GM18505 (cell line): ENCODE measurements around the gene SERPINA1.

ENCODE experiments used
- ATAC-seq: cut with Tn5 transposase; IDR thresholded peaks from one replicate; pipeline ENCODE4 v1.9.1; 2021; ENCODE audit not compliant: unreplicated experiment
- POLR2A ChIP-seq: IDR thresholded peaks from 4 replicates; pipeline ENCODE4 v1.6.1; 2011; ENCODE audit warnings: borderline replicate concordance; ENCODE audit not compliant: insufficient read depth, insufficient read length; ENCODE audit errors: extremely low read depth

SERPINA1 gene

DNA sequence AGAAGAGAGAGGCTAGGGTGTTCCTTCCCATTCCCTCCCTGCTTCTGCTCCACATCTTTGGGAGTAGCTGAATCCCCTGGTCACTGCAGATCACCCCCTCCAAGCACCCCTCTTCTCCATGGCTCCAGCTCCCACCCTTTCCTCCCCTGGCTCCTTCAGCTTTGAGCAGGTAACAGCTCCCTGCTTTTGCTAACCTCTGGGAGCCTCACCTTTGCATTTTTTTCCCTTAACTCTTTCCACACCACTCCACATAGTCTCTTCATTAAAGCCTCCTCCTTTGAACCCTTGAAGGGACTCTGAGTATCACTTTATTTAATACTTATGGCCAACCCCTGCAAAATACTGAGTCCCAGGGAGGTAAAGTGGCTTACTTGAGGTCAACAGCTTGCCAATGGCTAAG is 39.6 kb downstream of the SERPINA1 start:
- no peak for TF ChIP-seq POLR2A
- ATAC-seq: no peak

DNA sequence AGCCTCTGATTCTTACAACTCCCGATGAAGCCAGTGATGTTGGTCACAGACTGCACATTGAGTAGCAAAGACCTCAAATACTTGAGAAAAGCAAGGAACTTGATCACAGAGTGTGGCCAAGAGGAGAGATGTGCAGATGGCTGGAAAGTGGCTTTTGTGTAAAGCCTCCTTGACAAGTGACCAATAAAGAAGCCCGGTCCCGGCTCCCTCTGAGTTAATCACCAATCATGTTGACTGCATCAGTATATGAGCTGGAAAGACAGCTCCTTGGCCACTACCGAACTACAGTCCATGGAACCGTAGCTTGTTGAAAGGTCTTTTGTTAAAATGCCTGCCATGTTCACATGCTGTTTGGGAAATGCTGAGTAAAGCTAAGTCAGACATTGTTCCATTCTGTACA is 41.6 kb downstream of the SERPINA1 start:
- no peak for TF ChIP-seq POLR2A
- ATAC-seq: no peak

DNA sequence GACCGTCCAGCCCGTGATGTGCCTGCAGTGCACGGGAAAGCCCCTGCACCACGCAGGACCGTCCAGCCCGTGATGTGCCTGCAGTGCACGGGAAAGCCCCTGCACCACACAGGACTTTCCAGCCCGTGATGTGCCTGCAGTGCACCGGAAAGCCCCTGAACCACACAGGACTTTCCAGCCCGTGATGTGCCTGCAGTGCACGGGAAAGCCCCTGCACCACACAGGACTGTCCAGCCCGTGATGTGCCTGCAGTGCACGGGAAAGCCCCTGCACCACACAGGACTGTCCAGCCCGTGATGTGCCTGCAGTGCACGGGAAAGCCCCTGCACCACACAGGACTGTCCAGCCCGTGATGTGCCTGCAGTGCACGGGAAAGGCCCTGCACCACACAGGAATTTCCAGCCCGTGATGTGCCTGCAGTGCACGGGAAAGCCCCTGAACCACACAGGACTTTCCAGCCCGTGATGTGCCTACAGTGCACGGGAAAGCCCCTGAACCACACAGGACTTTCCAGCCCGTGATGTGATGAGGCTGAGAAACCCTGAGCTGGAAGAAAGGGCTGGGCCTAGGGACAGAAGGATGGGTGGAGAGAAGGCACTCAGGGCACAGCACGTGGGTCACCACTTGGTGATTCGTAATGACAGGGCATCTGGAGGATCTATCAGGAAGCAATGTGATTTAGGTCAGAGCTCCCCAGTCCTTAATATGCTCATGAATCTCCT is 42.2 kb downstream of the SERPINA1 start:
- peak; percentile 59 for ATAC-seq

DNA sequence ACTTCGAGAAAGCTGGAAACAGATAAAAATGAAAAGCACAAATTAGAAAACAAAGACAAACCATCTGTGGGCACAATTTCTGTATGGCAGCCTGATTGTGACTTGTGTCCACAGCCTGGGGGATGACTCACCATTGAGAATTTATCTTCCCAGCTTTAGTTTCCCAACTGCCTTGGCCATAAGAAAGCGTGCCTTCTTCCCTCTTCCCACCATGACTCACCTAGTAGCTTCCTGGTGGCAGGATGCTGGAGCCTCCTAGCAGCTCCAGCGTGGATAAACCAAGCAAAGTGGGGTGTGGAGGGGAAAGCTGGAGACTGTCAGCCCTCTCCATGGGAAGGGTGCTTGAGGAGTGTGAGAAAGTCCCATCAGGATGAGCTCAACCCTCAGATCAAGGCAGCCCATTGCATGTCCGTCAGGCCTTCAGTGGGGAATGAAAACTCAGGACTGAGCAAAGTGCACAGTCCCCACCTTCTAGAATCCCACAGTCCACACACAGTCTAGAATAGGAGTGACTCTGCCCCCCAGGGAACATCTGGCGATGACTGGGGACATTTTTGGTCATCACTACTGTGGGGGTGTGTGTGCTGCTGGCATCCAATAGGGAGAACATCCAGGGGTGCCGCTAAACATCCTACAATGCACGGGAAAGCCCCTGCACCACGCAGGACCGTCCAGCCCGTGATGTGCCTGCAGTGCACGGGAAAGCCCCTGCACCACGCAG is 42.9 kb downstream of the SERPINA1 start:
- no peak for TF ChIP-seq POLR2A
- no peak for ATAC-seq

DNA sequence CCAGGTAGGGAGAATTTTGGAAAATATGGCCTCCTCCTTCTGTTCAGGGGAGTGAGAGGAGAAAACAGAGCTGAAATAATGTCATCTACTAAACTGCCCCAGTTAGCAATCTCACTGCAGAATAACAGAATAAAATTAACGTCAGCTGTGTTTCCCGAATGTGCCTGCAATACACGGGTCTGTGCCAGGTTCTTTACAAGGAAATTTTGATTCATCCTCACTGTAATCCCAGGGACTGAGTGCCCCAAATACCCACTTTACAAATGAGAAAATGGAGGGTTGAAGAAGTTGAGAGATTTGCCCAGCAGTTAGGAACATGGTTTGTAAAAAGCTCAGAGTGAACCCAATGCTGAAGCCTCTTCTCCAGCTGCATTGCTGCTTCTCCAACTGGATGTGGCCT is 44.0 kb downstream of the SERPINA1 start:
- no peak for ATAC-seq
- no peak for TF ChIP-seq POLR2A

DNA sequence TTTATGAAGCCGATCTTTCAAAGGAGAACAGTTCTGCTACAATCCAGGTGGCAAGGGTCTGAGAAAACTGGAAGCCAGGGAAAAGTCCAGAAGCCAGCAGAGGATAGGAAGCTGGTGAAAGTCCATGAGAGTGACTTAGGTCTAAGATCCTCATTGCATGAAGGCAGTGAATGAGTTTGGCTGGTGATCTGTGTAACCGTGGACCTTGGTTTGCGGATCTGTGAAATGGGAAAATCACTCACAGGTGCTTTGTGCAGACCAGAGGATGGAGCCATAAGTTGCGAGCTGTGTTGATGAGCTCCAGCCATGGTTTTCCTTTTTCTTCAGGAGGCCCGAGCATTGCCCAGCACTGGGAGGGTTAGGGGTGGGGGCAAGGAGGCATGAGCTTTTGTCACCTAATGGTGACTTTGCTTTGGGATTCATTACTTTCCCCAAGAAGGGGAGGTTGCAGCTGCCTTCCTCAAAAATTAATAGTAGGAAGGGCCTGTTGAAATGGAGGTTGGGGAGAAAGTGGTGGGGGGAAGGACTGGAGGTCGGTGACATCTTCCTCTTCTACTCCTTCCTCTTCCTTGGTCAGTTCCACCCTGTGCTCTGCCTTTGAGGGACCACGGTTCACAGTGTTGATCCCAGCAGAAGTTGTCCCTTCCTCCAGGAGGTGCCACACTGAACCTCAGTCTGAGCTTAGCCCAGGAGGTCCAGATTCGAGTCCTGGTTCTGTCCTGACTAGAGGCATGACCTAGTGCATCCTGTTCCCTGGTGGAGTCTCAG is 45.0 kb downstream of the SERPINA1 start:
- no peak for TF ChIP-seq POLR2A
- ATAC-seq: no peak

DNA sequence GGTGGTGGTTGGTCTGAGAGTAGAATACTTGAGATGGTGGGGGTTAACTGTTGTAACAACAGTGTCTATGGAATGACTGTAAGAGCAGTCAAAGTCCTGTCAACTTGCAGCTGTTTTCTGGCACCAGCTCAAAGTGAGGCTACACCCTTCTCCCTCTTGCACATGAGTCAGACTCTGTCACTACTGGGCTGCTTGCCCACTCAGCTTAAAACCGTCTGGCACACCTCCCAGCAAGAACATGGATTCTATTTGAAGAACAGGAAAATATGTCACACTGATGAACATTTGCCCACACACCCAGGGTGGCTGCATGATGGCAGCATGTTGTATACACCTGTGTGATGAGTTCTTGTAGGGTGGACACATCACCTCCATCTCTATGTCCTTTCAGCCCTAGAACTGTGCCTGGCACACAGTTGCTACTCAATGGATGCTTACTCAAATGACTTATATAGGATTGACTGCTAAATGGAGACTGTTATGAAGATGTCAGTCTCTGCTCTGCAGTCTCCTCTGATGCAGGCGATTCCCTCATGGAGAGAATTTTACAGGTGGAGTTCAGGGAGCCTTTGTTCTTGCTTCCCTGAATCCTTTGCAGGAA is 46.0 kb downstream of the SERPINA1 start:
- TF ChIP-seq POLR2A: no peak
- no peak for ATAC-seq

DNA sequence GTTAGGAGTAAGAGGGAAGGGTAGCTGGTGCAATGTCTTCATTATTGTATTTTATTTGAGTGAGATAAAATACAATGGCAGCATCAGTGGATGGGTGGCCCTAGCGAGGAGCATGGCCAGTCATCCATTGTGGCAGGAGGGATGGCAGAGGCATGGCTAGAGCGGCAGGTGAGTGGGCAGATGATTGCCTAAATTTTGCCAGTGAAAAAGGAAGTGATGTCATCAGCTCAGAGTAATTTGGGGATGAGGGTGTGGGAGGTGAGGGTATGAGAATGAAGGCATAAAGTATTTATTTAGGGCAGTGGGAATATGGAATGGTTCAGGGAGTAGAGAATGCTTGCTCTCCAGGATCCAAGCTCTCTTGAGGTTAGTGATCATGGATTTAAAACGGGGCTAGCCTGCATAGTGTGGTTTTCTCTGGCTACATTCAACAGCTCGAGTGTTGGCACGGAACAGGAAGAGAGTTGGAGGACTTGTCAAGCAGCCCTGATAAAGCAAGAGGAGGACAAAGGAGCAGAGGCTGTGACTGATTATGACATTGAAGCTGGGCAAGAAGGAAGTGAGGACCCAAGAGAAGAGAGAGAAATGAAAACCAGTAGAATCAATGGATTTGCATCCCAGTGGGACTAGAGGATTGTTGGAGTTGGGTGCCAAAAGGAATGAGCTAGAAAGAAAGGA is 46.6 kb downstream of the SERPINA1 start:
- no peak for ATAC-seq
- TF ChIP-seq POLR2A: no peak

DNA sequence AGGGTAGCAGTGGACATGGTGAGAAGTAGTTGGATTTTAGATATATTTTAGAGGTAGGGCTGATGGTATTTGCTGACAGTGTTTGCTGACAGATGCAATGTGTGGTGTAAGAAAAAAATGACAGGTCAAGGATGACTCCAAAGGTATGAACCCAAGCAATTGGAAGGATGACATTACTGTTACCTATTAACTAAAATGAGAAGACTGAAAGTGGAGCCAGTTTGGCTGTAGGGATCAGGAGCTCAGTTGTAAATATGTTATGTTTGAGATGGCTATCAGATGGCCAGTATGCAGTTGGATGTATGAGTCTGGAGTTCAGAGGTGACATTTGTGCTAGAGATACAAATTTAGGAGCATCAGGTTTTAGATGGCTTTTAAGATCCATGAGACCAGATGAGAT is 47.9 kb downstream of the SERPINA1 start:
- no peak for TF ChIP-seq POLR2A
- ATAC-seq: no peak

DNA sequence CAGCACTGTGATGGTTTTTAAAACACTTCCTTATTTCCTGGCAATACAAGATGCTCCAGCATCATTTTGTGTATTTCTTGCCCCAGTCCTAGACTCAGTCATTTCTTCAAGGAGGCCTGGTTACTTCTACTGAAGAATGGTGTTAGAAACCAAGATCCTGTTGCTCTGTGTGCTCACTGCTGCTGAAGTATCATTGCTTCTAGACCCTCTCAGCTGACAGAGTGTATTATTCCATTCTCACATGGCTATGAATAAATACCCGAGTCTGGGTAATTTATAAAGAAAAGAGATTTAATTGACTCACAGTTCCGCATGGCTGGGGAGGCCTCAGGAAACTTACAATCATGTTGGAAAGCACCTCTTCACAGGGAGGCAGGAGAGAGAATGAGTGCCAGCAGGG is 50.4 kb downstream of the SERPINA1 start:
- no peak for ATAC-seq
- TF ChIP-seq POLR2A: no peak

DNA sequence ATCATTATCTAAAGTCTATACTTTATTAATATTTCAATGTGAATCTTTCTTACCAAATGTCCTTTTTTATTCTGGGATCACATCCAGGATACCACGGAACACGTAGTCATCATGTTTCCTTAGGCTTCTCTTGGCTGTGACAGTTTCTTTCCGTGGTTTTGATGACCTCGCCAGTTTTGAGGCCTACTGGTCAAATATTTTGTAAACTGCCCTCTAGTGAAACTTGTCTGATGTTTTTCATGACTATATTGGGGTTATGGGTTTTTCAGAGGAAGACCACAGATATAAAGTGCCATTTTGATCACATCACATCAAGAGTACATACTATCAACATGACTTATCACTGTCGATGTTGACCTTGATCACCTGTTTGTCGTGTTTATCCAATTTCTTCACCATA is 51.1 kb downstream of the SERPINA1 start:
- TF ChIP-seq POLR2A: no peak
- no peak for ATAC-seq

DNA sequence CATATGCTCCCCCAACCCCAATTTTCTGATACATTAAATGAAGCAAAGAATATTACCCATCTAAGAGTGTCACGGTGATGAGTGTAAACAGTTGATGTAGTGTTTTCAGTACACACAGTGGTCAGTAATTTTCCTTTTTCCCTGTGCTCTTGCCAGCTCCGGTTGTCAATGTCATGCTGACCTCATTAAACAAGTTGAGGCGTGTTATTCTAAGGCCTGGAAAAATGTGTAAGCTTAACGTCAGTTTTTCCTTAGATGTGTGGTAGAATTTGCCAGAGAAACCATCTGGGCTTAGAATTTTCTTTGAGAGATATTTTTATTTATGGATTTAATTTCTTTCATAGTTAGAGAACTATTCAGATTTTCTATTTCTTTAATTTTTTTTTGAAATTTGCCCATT is 53.5 kb downstream of the SERPINA1 start:
- ATAC-seq: no peak
- TF ChIP-seq POLR2A: no peak

DNA sequence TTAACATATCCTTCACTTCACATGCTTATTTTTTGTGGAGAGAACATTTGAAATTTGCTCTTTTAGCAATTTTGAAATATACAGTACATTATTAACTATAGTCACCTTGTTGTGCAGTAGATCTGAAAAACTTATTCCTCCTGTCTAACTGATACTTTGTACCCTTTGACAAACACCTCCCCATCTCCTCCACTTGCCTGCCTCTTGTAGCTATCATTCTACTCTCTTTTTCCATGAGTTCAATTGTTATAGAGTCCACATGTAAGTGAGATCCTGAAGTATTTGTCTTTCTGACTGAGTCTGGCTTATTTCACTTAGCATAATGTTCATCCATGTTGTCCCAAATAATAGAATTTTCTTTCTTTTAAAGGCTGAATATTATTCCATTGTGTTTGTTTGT is 55.8 kb downstream of the SERPINA1 start:
- TF ChIP-seq POLR2A: no peak
- no peak for ATAC-seq
